IPS-18c (cell line): ENCODE measurements around the gene POU3F1.

ENCODE experiments used
- H3K4me3 ChIP-seq: 2 replicates; pipeline ENCODE4 v1.7.0; 2013; ENCODE audit warnings: low read depth, mild to moderate bottlenecking, low read length, moderate library complexity; ENCODE audit not compliant: insufficient read depth
- H3K9me3 ChIP-seq: one replicate; pipeline ENCODE4 v1.6.1; 2013; ENCODE audit warnings: mild to moderate bottlenecking, low read length, moderate library complexity; ENCODE audit not compliant: control insufficient read depth, insufficient read depth

The POU3F1 gene

DNA sequence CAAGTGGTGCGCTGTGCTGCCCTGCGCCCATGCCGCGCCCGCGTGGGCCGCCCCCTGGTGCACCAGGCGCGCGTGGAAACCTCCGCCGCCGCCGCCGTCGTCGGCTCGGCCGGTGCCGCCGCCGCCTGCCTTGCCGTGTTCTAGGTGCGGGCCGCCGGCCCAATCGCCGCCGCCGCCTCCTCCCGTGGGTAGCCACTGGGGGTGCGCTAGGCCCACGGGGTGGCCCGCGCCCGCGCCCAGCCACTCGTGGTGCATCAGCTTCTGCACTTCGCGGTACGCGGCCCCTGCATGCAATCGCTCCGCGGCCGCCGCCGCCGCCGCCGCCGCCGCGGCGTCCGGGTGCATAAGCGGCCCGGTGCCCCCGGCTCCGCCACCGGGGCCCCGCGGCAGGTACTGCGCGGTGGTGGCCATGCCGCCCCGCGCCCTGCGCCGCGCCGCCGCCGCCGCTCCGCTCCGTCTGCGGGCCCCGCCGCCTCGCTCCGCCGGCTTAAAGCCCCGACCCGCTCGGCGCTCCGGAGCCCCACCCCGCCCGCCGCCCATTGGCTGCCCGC, at the start of gene POU3F1:
POU3F1 (minus strand) TSS at position 461 of the 551 bp plus-strand sequence; CDS start at position 411, 50 bp downstream.
- H3K4me3 ChIP-seq = peak within 1 kb of the TSS; percentile 72
- H3K9me3 ChIP-seq = peaks cover 4% of the 10 kb centered on the region

DNA sequence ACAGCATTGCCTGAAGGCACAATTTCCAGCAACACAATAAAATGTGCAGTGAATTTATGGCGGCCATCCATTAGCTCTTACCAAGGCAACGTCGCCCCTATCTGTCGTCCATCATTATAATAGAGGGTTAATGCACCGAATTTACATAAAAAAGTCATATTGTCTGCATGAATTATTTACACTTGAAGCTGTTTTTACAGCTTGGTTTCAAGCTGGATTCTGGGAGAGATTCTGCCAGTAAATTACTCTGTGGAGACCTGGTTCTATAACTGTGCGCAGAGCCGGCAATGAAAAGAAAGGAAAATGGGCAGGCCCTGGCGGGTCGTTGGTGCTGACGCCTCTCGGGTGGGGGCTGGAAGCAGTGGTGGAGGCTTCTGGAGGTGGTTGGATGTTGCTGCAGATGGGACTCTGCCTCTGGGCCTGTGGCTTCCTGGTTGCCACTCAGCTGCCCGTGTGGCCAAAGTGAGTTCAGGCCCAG, 48.9 kb upstream of the POU3F1 start:
- H3K9me3 ChIP-seq = no peaks in the 10 kb centered on the region
- no peak overlapping the region for H3K4me3 ChIP-seq

DNA sequence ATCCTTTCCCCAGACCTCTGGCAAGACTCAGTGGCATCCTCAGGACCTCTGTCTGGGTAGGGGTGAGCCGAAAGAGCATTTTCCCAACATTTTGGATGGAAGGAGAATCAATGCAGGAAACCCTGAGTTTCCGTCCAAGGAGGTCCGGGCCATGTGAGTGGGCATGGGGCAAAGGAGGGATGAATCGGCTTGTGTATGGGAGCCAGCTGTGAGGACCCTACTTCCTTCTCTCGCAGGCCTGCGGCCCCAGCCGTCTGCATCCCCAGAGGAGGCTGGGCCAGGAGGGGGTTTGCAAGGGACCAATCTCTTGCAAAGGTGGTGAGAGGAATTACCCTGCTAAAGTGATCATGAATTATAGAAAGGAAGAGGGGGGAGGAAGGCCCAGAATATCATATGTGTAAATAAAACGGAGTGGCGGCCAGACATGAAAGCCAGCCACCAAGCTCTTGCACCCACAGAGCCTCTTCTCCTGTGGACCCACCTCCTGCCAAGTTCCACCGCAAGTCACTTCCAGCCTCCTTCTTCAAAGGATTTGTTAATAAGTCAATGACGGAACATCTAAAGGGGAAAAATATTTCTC, 48.2 kb upstream of the POU3F1 start:
- H3K9me3 ChIP-seq = no peaks in the 10 kb centered on the region
- no peak overlapping the region for H3K4me3 ChIP-seq

- Histone ChIP-seq H3K9me3 (no peaks in the 10 kb centered on the region), H3K4me3 (no peak overlapping the region)
Measured at GRCh38 chr1:38093569-38094520, 47.3 kb upstream of the POU3F1 start.

DNA sequence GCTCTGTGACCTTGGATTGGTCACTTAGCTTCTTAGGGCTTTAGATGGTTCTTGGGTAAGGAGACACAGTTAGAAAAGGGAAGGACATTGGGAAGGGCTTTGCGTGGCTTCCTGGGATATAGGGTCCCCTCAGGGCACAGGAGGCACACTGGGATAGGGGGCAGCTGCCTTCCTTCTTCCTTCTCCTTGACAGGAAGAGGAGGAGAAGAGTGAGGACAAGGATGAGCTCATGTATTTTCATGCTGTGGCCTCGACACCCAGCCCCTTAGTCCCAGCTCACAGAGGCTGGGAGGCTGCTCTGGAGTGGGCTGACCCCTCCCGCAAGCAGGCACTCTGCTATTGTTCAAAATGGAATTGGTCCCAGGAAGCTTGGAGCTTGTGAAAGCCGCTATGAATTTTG, 45.7 kb upstream of the POU3F1 start:
- no peak overlapping the region for H3K4me3 ChIP-seq
- no peaks in the 10 kb centered on the region for H3K9me3 ChIP-seq

DNA sequence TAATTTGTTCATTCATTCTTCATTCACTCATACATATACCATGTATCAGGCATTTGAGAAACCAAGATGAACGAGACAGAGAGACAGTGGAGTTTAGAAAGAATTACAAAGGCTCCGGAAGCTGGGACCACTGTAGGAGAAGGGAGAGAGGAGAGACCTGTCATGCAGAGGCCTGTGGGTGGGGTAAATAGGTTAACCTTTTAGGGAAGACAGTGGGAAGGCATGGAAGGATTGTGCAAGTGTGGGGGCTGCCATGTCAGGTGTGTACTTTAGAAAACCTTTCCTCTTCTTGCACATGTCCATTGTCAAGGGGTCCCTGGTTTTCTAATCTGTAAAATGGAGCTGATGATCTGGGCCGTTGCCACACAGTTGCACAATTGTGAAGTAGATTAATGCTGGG, 44.2 kb upstream of the POU3F1 start:
- H3K9me3 ChIP-seq = no peaks in the 10 kb centered on the region
- no peak overlapping the region for H3K4me3 ChIP-seq

DNA sequence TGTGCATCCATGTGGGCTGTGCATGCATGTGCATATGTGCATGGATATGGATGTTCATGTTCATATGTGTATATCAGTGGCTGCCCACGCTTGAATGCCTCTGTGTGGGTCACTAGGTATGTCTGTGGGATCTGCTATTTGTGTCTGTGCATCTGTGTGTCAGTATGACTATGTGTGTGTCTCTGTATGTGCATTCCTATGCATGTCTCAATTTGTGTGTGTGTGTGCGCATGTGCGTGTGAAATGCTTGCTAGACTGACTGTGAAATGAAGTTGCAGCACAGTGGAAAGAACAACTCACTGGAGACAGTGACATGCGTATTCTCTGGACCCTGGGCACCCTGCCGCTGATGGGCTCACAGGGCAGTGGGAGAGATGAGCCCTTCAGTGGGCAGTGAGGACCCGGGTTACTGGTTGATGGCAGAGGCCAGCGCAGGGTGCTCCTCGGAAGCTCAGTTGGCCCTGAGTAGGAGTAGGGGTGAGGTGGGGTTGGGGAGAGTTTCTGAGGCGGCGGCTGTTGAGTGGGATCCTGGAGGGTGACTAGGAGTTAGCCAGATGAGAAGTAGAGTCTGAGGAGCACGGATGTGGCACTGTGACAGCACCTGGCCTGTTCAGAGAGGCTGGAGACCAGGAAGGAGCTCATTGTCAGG, 43.2 kb upstream of the POU3F1 start:
- Histone ChIP-seq H3K9me3 (no peaks in the 10 kb centered on the region), H3K4me3 (no peak overlapping the region)

- H3K4me3 ChIP-seq = no peak overlapping the region
- H3K9me3 ChIP-seq = no peaks in the 10 kb centered on the region
Measured at GRCh38 chr1:38088791-38089190, 42.2 kb upstream of the POU3F1 start.

DNA sequence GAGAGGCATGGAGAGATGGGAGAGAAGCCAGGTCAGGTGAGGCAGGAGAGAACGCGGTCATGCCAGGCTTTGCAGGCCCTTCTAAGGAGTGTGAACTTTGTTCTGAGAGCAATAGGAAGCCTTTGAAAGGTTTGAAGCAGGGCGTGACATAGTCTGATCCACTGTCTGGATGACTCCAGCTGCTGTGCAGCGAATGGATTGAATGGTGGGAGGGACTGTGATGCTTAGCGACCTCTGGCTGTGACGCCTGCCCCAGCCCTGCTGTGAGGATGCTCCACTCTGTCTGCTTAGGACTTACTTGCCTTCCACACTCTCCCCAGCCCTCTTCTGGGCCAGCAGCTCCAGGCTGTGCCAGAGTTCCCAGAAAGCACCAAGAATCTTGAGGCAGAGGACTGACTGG, 41.8 kb upstream of the POU3F1 start:
- Histone ChIP-seq H3K4me3 (no peak overlapping the region), H3K9me3 (no peaks in the 10 kb centered on the region)

DNA sequence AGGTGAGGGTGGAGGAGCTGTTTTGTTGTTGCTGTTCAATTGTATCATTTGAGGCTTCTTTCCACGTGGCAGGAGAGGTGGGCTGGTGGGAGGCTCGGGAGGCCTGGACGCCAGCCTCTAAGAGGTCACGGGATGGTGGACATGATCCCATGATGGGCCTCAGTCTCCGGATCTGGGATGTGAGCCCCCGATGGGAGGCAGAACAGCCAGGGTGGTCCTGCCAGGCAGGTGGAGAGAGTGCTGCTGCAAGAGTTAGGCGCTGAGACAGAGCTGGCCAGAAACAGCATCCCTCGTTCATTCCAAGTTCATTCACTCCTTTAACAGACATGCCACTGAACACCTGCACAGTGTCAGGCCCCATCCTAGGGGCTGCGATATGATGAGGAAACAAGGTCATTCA, 41.1 kb upstream of the POU3F1 start:
- H3K9me3 ChIP-seq = no peaks in the 10 kb centered on the region
- no peak overlapping the region for H3K4me3 ChIP-seq

GRCh38 chr1:38085666-38086330, 39.2 kb upstream of the POU3F1 start:
- Histone ChIP-seq H3K4me3 (no peak overlapping the region), H3K9me3 (no peaks in the 10 kb centered on the region)

DNA sequence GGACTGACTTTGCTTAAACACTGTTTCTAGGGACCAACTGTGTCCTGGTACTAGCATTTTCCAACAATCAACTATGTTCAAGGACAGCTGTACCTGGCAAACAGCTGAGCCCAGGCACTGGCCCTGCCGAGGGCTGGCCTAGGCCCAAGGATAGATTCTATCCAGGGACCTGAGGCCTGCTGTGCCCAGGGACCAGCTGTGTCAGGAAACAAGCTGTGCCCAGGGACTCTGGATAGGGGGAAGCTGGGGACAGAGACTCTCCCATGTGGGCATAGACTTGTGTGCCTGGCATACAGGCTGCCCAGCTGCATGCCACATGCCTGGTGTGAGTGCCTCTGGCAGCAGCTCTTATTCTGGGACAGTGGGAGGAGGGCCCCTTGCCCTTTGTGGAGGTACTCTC, 38.1 kb upstream of the POU3F1 start:
- Histone ChIP-seq H3K9me3 (no peaks in the 10 kb centered on the region), H3K4me3 (no peak overlapping the region)

GRCh38 chr1:38084113-38084512, 37.5 kb upstream of the POU3F1 start:
- Histone ChIP-seq H3K4me3 (no peak overlapping the region), H3K9me3 (no peaks in the 10 kb centered on the region)

DNA sequence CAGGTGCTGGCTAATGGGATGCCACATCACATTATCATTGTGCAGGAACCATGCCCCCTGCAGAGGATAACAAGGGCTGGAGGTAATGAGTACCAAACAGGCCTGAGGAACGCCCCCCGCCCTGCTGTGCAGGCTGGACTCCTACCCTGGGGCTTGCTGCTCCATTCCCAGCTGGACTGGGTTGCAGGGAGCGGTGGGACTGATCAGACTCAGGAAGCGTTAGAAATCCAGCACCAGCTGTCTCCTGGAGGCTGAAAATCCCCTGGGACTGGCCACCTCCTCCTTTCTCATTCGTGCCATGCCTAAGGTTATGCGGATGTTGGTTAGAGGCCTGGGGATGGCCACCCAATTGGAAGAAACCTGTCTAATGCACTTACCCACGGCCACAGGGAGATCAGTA, 36.9 kb upstream of the POU3F1 start:
- Histone ChIP-seq H3K4me3 (no peak overlapping the region), H3K9me3 (no peaks in the 10 kb centered on the region)

GRCh38 chr1:38082769-38083263, 36.2 kb upstream of the POU3F1 start:
- Histone ChIP-seq H3K4me3 (no peak overlapping the region), H3K9me3 (no peaks in the 10 kb centered on the region)

GRCh38 chr1:38079019-38079418, 32.4 kb upstream of the POU3F1 start:
- Histone ChIP-seq H3K9me3 (no peaks in the 10 kb centered on the region), H3K4me3 (no peak overlapping the region)

GRCh38 chr1:38077523-38078147, 31.0 kb upstream of the POU3F1 start:
- no peaks in the 10 kb centered on the region for H3K9me3 ChIP-seq
- no peak overlapping the region for H3K4me3 ChIP-seq
